MM.1S (cell line): ENCODE measurements around the gene MAP4.

ENCODE experiments used
- DNase-seq: peaks from one replicate; pipeline ENCODE4 v3.0.0-alpha.2; 2015
- H2AFZ ChIP-seq: fragments of 300-600 bp; sonication (generic); 2 replicates; pipeline ENCODE4 v1.6.0; 2016; ENCODE audit warnings: antibody characterized with exemption, low read length
- H3F3A ChIP-seq: fragments of 300-600 bp; sonication (generic); 2 replicates; pipeline ENCODE4 v1.6.1; 2016; ENCODE audit warnings: mild to moderate bottlenecking, antibody characterized with exemption, low read length, moderate library complexity, mixed read lengths; ENCODE audit not compliant: insufficient read depth
- H3K27ac ChIP-seq: fragments of 300-600 bp; sonication (generic); 2 replicates; pipeline ENCODE4 v1.5.1; 2016; ENCODE audit warnings: mild to moderate bottlenecking, low read length
- H3K27me3 ChIP-seq: fragments of 300-600 bp; sonication (generic); replicated peaks from 2 replicates; pipeline ENCODE4 v1.6.0; 2016; ENCODE audit warnings: low read length; ENCODE audit not compliant: insufficient read depth
- H3K36me3 ChIP-seq: fragments of 300-600 bp; sonication (generic); replicated peaks from 2 replicates; pipeline ENCODE4 v1.6.1; 2016; ENCODE audit warnings: mild to moderate bottlenecking, low read length, mixed read lengths; ENCODE audit not compliant: insufficient read depth
- H3K4me1 ChIP-seq: fragments of 300-600 bp; sonication (generic); 2 replicates; pipeline ENCODE4 v1.6.1; 2016; ENCODE audit warnings: low read length, mixed read lengths
- H3K4me2 ChIP-seq: fragments of 300-600 bp; sonication (generic); 2 replicates; pipeline ENCODE4 v1.6.0; 2016; ENCODE audit warnings: low read depth, low read length
- H3K4me3 ChIP-seq: fragments of 300-600 bp; sonication (generic); 2 replicates; pipeline ENCODE4 v1.5.1; 2016; ENCODE audit warnings: low read length, mixed read lengths
- H3K79me2 ChIP-seq: fragments of 300-600 bp; sonication (generic); 2 replicates; pipeline ENCODE4 v1.6.1; 2016; ENCODE audit warnings: mixed run types, low read length, mixed read lengths
- H3K9ac ChIP-seq: fragments of 300-600 bp; sonication (generic); 2 replicates; pipeline ENCODE4 v1.6.1; 2016; ENCODE audit warnings: low read length, mixed read lengths
- H3K9me2 ChIP-seq: fragments of 300-600 bp; sonication (generic); replicated peaks from 2 replicates; pipeline ENCODE4 v1.6.1; 2016; ENCODE audit warnings: mild to moderate bottlenecking, low read length, mixed read lengths; ENCODE audit not compliant: insufficient read depth
- H3K9me3 ChIP-seq: fragments of 300-600 bp; sonication (generic); replicated peaks from 2 replicates; pipeline ENCODE4 v1.6.1; 2016; ENCODE audit warnings: mild to moderate bottlenecking, low read length, mixed read lengths; ENCODE audit not compliant: insufficient read depth
- H4K20me1 ChIP-seq: fragments of 300-600 bp; sonication (generic); 2 replicates; pipeline ENCODE4 v1.6.1; 2016; ENCODE audit warnings: mild to moderate bottlenecking, low read length, moderate library complexity, mixed read lengths; ENCODE audit not compliant: insufficient read depth
- CTCF ChIP-seq: fragments of 300-600 bp; sonication (generic); IDR thresholded peaks from 2 replicates; pipeline ENCODE4 v1.5.1; 2016; ENCODE audit warnings: antibody characterized with exemption, low read length, mixed read lengths
- EZH2 ChIP-seq: fragments of 300-600 bp; sonication (generic); optimal IDR thresholded peaks from 2 replicates; pipeline ENCODE3; 2017; ENCODE audit warnings: low read depth, mild to moderate bottlenecking, antibody characterized with exemption, low read length, mixed read lengths
- EZH2phosphoT487 ChIP-seq: fragments of 300-600 bp; sonication (generic); IDR thresholded peaks from 2 replicates; pipeline ENCODE4 v1.6.1; 2018; ENCODE audit warnings: antibody characterized with exemption, low read length

Gene MAP4

DNA sequence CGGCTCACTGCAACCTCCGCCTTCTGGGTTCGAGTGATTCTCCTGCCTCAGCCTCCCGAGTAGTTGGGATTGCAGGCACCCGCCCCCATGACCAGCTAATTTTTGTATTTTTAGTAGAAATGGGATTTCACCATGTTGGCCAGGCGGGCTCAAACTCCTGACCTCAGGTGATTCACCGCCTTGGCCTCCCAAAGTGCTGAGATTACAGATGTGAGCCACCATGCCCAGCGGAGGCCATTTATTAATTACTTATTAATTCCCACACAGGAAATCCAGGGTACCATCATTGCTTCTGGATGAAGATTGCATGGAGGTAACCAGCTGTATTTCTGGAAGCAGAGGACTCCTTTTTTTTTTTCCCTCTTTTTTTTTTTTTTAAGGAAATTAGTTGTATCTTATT, 37.8 kb downstream of the MAP4 start:
- H4K20me1 ChIP-seq: no peaks in the 10 kb centered on the region
- no peak overlapping the region for H3K4me2 ChIP-seq
- no peaks in the 10 kb centered on the region for H3K4me1 ChIP-seq
- no peaks in the 10 kb centered on the region for H3K27me3 ChIP-seq
- no peak for TF ChIP-seq CTCF
- TF ChIP-seq EZH2: no peak
- no peak for TF ChIP-seq EZH2phosphoT487
- H3K4me3 ChIP-seq: no peak overlapping the region
- peaks cover 6% of the 10 kb centered on the region; the same call in 1 of the 2 replicates for H3K79me2 ChIP-seq
- H3F3A ChIP-seq: no peaks in the 10 kb centered on the region
- H3K9me2 ChIP-seq: no peaks in the 10 kb centered on the region
- no peaks in the 10 kb centered on the region for H3K36me3 ChIP-seq
- H3K27ac ChIP-seq: no peak overlapping the region
- H3K9ac ChIP-seq: no peak overlapping the region
- DNase-seq: no peak
- no peak overlapping the region for H2AFZ ChIP-seq
- no peaks in the 10 kb centered on the region for H3K9me3 ChIP-seq

GRCh38 chr3:47976135-47976732, 40.0 kb downstream of the MAP4 start:
- Histone ChIP-seq H3F3A (no peaks in the 10 kb centered on the region), H3K36me3 (no peaks in the 10 kb centered on the region), H2AFZ (no peak overlapping the region), H3K9ac (no peak overlapping the region), H3K9me2 (no peaks in the 10 kb centered on the region), H3K4me2 (no peak overlapping the region), H3K79me2 (no peaks in the 10 kb centered on the region; the same call in 1 of the 2 replicates), H4K20me1 (no peaks in the 10 kb centered on the region), H3K27me3 (no peaks in the 10 kb centered on the region), H3K4me1 (no peaks in the 10 kb centered on the region), H3K4me3 (no peak overlapping the region), H3K27ac (no peak overlapping the region), H3K9me3 (no peaks in the 10 kb centered on the region)
- no peak for TF ChIP-seq EZH2
- no peak for DNase-seq

DNA sequence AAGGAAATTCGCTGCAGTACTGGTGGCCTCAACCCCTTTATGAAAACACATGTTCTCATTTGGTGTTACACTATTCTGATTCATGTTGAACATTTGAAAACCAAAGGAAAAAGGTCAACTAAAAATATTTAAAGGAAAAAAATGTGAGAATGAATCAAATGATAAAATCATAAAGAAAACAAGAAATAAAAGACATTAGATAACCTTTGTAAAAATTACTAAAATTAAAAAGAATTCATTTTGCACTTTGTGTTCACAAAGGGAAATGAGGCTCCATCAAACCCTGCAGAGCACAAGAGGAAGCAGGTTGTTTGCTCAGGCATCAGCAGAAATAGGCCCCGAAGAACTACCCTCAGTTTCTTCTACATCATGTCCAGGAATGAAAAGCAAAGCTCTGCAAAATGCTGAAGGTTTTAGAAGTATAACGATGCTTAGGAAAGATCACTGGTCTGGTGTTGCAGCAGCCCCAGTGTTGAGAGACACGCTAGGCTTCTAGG, 41.2 kb downstream of the MAP4 start:
- H3K27ac ChIP-seq: no peak overlapping the region
- H3K79me2 ChIP-seq: no peaks in the 10 kb centered on the region
- DNase-seq: no peak
- H3K4me3 ChIP-seq: no peak overlapping the region
- no peak overlapping the region for H2AFZ ChIP-seq
- no peaks in the 10 kb centered on the region for H3K27me3 ChIP-seq
- H3K36me3 ChIP-seq: no peaks in the 10 kb centered on the region
- H3K9me3 ChIP-seq: no peaks in the 10 kb centered on the region
- TF ChIP-seq CTCF (no peak), EZH2phosphoT487 (no peak), EZH2 (no peak)
- H3K4me1 ChIP-seq: no peaks in the 10 kb centered on the region
- H3F3A ChIP-seq: no peaks in the 10 kb centered on the region
- H3K9me2 ChIP-seq: no peaks in the 10 kb centered on the region
- H3K9ac ChIP-seq: no peak overlapping the region
- no peaks in the 10 kb centered on the region for H4K20me1 ChIP-seq
- H3K4me2 ChIP-seq: no peak overlapping the region

- DNase-seq: no peak
- no peaks in the 10 kb centered on the region for H3K79me2 ChIP-seq
Observed at GRCh38 chr3:47971081-47971480, 45.1 kb downstream of the MAP4 start.

More at GRCh38 chr3:47971081-47971480, 45.1 kb downstream of the MAP4 start:
- Histone ChIP-seq H3K4me1 (no peaks in the 10 kb centered on the region), H3K4me2 (no peak overlapping the region), H3K4me3 (no peak overlapping the region), H3K9me2 (no peaks in the 10 kb centered on the region), H4K20me1 (no peaks in the 10 kb centered on the region), H2AFZ (no peak overlapping the region), H3K27ac (no peak overlapping the region), H3K9ac (no peak overlapping the region), H3K9me3 (no peaks in the 10 kb centered on the region), H3K36me3 (no peaks in the 10 kb centered on the region), H3K27me3 (no peaks in the 10 kb centered on the region), H3F3A (no peaks in the 10 kb centered on the region)
- TF ChIP-seq CTCF (no peak), EZH2phosphoT487 (no peak), EZH2 (no peak)
